DND-41 (cell line): Measurements from ENCODE around the gene IFIH1.

Experiments
- ATAC-seq: fragments of 200-7000 bp; cut with Tn5 transposase; 3 replicates; pipeline ENCODE4 v1.9.1; 2021; ENCODE audit warnings: low read depth; ENCODE audit not compliant: insufficient read depth
- DNase-seq: peaks from one replicate; pipeline ENCODE4 v3.0.0-alpha.2; 2020
- H2AFZ ChIP-seq: 2 replicates; pipeline ENCODE4 v1.6.0; 2012; ENCODE audit warnings: low read depth, low read length
- H3K27ac ChIP-seq: 2 replicates; pipeline ENCODE4 v1.5.1; 2012; ENCODE audit warnings: low read length, inconsistent platforms
- H3K27me3 ChIP-seq: fragments of 200-600 bp; sonication (generic); 2 replicates; pipeline ENCODE4 v1.6.0; 2012; ENCODE audit warnings: low read length, mild to moderate bottlenecking, inconsistent platforms; ENCODE audit not compliant: insufficient read depth, poor library complexity
- H3K36me3 ChIP-seq: 2 replicates; pipeline ENCODE4 v1.5.1; 2012; ENCODE audit warnings: low read length, inconsistent platforms; ENCODE audit not compliant: insufficient read depth
- H3K4me1 ChIP-seq: 2 replicates; pipeline ENCODE4 v1.5.1; 2012; ENCODE audit warnings: mild to moderate bottlenecking, low read length; ENCODE audit not compliant: insufficient read depth
- H3K4me2 ChIP-seq: 2 replicates; pipeline ENCODE4 v1.6.0; 2012; ENCODE audit warnings: mild to moderate bottlenecking, moderate library complexity, low read length, inconsistent platforms; ENCODE audit not compliant: insufficient read depth
- H3K4me3 ChIP-seq, 2 experiments: fragments of 200-600 bp in 1 of 2; shearing (Covaris generic) in 1 of 2; 2 replicates each; pipeline ENCODE4 v1.5.1; 2012 to 2016; ENCODE audit warnings: inconsistent platforms in 2 of 2, low read length in 2 of 2, mild to moderate bottlenecking in 2 of 2, low read depth in 1 of 2, moderate library complexity in 1 of 2
- H3K79me2 ChIP-seq: 2 replicates; pipeline ENCODE4 v1.6.0; 2012; ENCODE audit warnings: low read length, inconsistent platforms; ENCODE audit not compliant: insufficient read depth
- H3K9ac ChIP-seq: 2 replicates; pipeline ENCODE4 v1.6.0; 2012; ENCODE audit warnings: low read depth, mild to moderate bottlenecking, inconsistent platforms, low read length, moderate library complexity
- H3K9me3 ChIP-seq: 2 replicates; pipeline ENCODE4 v1.5.1; 2012; ENCODE audit warnings: low read length, moderate library complexity, mild to moderate bottlenecking, inconsistent platforms; ENCODE audit not compliant: insufficient read depth, severe bottlenecking
- H4K20me1 ChIP-seq: 2 replicates; pipeline ENCODE4 v1.6.0; 2012; ENCODE audit warnings: low read length; ENCODE audit not compliant: insufficient read depth
- CTCF ChIP-seq: IDR thresholded peaks from 2 replicates; pipeline ENCODE4 v1.5.1; 2012; ENCODE audit warnings: borderline replicate concordance, low read length, moderate library complexity, mild to moderate bottlenecking; ENCODE audit not compliant: poor library complexity, severe bottlenecking; ENCODE audit errors: extremely low read depth
- EZH2 ChIP-seq: IDR thresholded peaks from 3 replicates; pipeline ENCODE4 v1.6.1; 2012; ENCODE audit warnings: borderline replicate concordance, low read depth, mild to moderate bottlenecking, moderate library complexity, low read length, inconsistent platforms; ENCODE audit not compliant: severe bottlenecking

IFIH1 gene

GRCh38 chr2:162343824-162344616 is 25.5 kb upstream of the IFIH1 start, which contains the start of gene GCA:
GCA (plus strand) TSS chr2:162344132; CDS start chr2:162344249, 117 bp downstream.
- DNase-seq (peak; percentile 91), ATAC-seq (peak; percentile 96)
- Histone ChIP-seq H3K4me3 (peak within 1 kb of the TSS; percentile 17 to 62; a peak in 3 of 4 replicates), H3K9me3 (no peaks in the 10 kb centered on the region), H3K4me1 (peaks cover 19% of the 10 kb centered on the region), H3K27me3 (peaks cover 3% of the 10 kb centered on the region), H3K79me2 (no peaks in the 10 kb centered on the region), H3K36me3 (no peaks in the 10 kb centered on the region), H3K4me2 (peak within 1 kb of the TSS; percentile 85), H2AFZ (peak within 1 kb of the TSS; percentile 57), H3K9ac (peak within 1 kb of the TSS; percentile 49), H4K20me1 (no peaks in the 10 kb centered on the region), H3K27ac (no peak within 1 kb of the TSS)
- no peak for TF ChIP-seq EZH2
- no peak for TF ChIP-seq CTCF

DNA sequence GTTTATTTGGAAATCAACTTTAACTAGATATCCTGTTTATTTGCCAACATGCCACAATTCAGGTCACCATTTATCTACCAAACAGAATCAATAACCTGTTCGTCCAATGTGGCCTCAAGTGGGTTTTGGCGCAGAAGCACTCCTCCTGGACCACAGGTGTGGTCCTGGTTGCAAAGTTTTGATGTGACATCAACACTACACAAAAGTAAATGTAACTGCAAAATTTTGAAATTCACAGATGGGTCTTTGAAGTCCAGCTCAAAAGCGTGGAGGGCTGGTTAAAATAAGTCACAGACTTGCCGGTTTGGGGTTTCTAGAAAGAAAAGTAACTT is 25.0 kb upstream of the IFIH1 start:
- ATAC-seq (no peak), DNase-seq (no peak)
- H3K79me2 ChIP-seq = no peaks in the 10 kb centered on the region
- H2AFZ ChIP-seq = peak overlapping the region; percentile 44
- H3K4me3 ChIP-seq = peak overlapping the region in 1 of 2 experiments; percentile 62; a peak in 2 of 4 replicates
- no peak overlapping the region for H3K27ac ChIP-seq
- no peaks in the 10 kb centered on the region for H3K9me3 ChIP-seq
- peaks cover 3% of the 10 kb centered on the region for H3K27me3 ChIP-seq
- H3K9ac ChIP-seq = no peak overlapping the region
- peak overlapping the region; percentile 85 for H3K4me2 ChIP-seq
- no peaks in the 10 kb centered on the region for H3K36me3 ChIP-seq
- H4K20me1 ChIP-seq = no peaks in the 10 kb centered on the region
- peaks cover 19% of the 10 kb centered on the region for H3K4me1 ChIP-seq
- TF ChIP-seq CTCF (no peak), EZH2 (no peak)

DNA sequence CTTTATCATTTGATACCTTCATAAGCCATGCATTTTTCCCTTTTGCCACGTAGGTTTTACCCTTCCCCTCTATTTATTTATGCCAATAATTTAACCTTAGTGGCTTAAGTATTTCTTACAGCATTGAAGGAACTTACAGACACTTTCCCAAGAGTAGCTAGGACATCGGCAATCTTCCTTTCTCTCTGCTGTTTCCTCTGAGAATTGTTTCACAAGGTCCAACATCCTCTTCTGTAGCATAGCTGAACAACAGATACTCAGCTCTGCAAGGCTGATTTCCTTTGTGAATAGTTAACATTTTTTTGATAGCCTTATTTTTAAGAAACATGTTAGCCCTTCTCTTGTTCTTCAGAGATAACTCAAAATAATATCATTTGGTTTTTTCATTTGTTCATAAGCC is 24.4 kb upstream of the IFIH1 start:
- H3K27ac ChIP-seq = no peak overlapping the region
- no peak overlapping the region for H3K4me3 ChIP-seq
- H2AFZ ChIP-seq = no peak overlapping the region
- H4K20me1 ChIP-seq = no peaks in the 10 kb centered on the region
- H3K9ac ChIP-seq = no peak overlapping the region
- TF ChIP-seq EZH2 = no peak
- no peaks in the 10 kb centered on the region for H3K36me3 ChIP-seq
- DNase-seq (no peak), ATAC-seq (no peak)
- no peaks in the 10 kb centered on the region for H3K9me3 ChIP-seq
- no peaks in the 10 kb centered on the region for H3K79me2 ChIP-seq
- peaks cover 3% of the 10 kb centered on the region for H3K27me3 ChIP-seq
- H3K4me1 ChIP-seq = peaks cover 19% of the 10 kb centered on the region
- no peak overlapping the region for H3K4me2 ChIP-seq

GRCh38 chr2:162342321-162342720 is 23.8 kb upstream of the IFIH1 start:
- no peaks in the 10 kb centered on the region for H3K79me2 ChIP-seq
- peaks cover 3% of the 10 kb centered on the region for H3K27me3 ChIP-seq
- no peak overlapping the region for H3K4me2 ChIP-seq
- no peak overlapping the region for H3K9ac ChIP-seq
- H2AFZ ChIP-seq = no peak overlapping the region
- ATAC-seq = no peak
- no peaks in the 10 kb centered on the region for H3K36me3 ChIP-seq
- H3K4me3 ChIP-seq = no peak overlapping the region
- DNase-seq = no peak
- H3K27ac ChIP-seq = no peak overlapping the region
- H3K9me3 ChIP-seq = no peaks in the 10 kb centered on the region
- peaks cover 19% of the 10 kb centered on the region for H3K4me1 ChIP-seq
- H4K20me1 ChIP-seq = no peaks in the 10 kb centered on the region
- no peak for TF ChIP-seq CTCF
- TF ChIP-seq EZH2 = no peak
